Activated T-cell treated with anti-CD3 and anti-CD28 coated beads, Interleukin-2, amount 50 U/mL, for 1 hour (primary cell): ENCODE measurements around the gene GAL3ST2.
"Not testable (repeated sequence)": the region's sequence is repeated elsewhere in the genome, so short reads cannot be mapped to it uniquely, and the experiment has no call there.

Source experiments
- DNase-seq: peaks from one replicate; pipeline ENCODE4 v3.0.0-alpha.2; 2020

The GAL3ST2 gene

GRCh38 chr2:241796209-241796608 lies 19.6 kb downstream of the GAL3ST2 start:
- no peak for DNase-seq

- DNase-seq = no peak
Measured at GRCh38 chr2:241796610-241797138, 20.1 kb downstream of the GAL3ST2 start.

- DNase-seq = peak; percentile 12
Measured at GRCh38 chr2:241797441-241798080, 20.9 kb downstream of the GAL3ST2 start.

- peak; percentile 10 for DNase-seq
Measured at GRCh38 chr2:241798081-241798630, 21.5 kb downstream of the GAL3ST2 start.

GRCh38 chr2:241798631-241799521 lies 22.3 kb downstream of the GAL3ST2 start:
- DNase-seq = peak; percentile 12

- no peak for DNase-seq
Measured at GRCh38 chr2:241799522-241800197, 23.0 kb downstream of the GAL3ST2 start.

- not testable (repeated sequence) for DNase-seq
Measured at GRCh38 chr2:241800198-241800903, 23.7 kb downstream of the GAL3ST2 start.

- DNase-seq = no peak
Measured at GRCh38 chr2:241801611-241802420, 25.2 kb downstream of the GAL3ST2 start.

- no peak for DNase-seq
Measured at GRCh38 chr2:241802421-241803318, 26.0 kb downstream of the GAL3ST2 start.

GRCh38 chr2:241803387-241804325 lies 27.0 kb downstream of the GAL3ST2 start:
- DNase-seq = peak; percentile 63

- peak; percentile 50 for DNase-seq
Measured at GRCh38 chr2:241804326-241805229, 28.0 kb downstream of the GAL3ST2 start.

- not testable (repeated sequence) for DNase-seq
Measured at GRCh38 chr2:241806217-241806616, 29.6 kb downstream of the GAL3ST2 start.

- no peak for DNase-seq
Measured at GRCh38 chr2:241808051-241808720, 31.6 kb downstream of the GAL3ST2 start.

- no peak for DNase-seq
Measured at GRCh38 chr2:241808721-241809382, 32.2 kb downstream of the GAL3ST2 start, which contains the start of gene NEU4. NEU4 (plus strand) TSS chr2:241809193; CDS start chr2:241814485, 5,292 bp downstream.

GRCh38 chr2:241809383-241810306 lies 33.0 kb downstream of the GAL3ST2 start:
- no peak for DNase-seq
